HepG2 (cell line): ENCODE measurements around the gene KCTD1. TPM values are rescaled to one million over a fixed set of nuclear protein-coding genes. Genes with fewer than 3 reads are reported as not detected.

Experiments used
- ATAC-seq: fragments of 200-7000 bp; cut with Tn5 transposase; 3 replicates; pipeline ENCODE4 v1.9.1; 2020; ENCODE audit warnings: mild to moderate bottlenecking, moderate library complexity
- BruUV-seq: library from RNA; stranded (reverse); fragments of 400-500 nt; replicated peaks from 2 replicates; lab custom pipeline; 2021; lab: Mats Ljungman, UMichigan
- CTCF ChIA-PET: fragments of 300-600 bp; formaldehyde crosslinking; extraction: SDS; loops from one replicate; lab custom pipeline; 2021; ENCODE audit warnings: low total read pairs, inconsistent platforms, low intra/inter-chr PET ratio; lab: Yijun Ruan, JAX
- POLR2A ChIA-PET: fragments of 350-600 bp; sonication (Branson Sonifier 250); formaldehyde crosslinking; loops from one replicate; lab custom pipeline; 2020; ENCODE audit warnings: antibody characterized with exemption, inconsistent platforms; lab: Yijun Ruan, JAX
- DNase-seq: peaks from one replicate; pipeline ENCODE4 v3.0.0-alpha.2; 2015; ENCODE audit warnings: low spot score
- FAIRE-seq: peaks from 3 replicates; lab custom pipeline; 2011; peaks lifted over from hg19 to GRCh38; lab: Jason Lieb, UNC
- H2AFZ ChIP-seq: one replicate; pipeline ENCODE4 v1.6.1; 2011; ENCODE audit warnings: low read length, inconsistent platforms
- H3K27ac ChIP-seq: fragments of 300-600 bp; 3 replicates; pipeline ENCODE4 v1.8.0; 2011; ENCODE audit warnings: mixed run types, mild to moderate bottlenecking, mixed read lengths, low read length, inconsistent platforms; ENCODE audit not compliant: insufficient read depth; ENCODE audit errors: extremely low read length
- H3K27me3 ChIP-seq, 2 experiments: fragments of 200-600 bp in 1 of 2; 2 replicates in 1 of 2; 3 replicates in 1 of 2; pipeline versions ENCODE4 v1.6.0 to v1.8.0; 2011; ENCODE audit warnings: low read length in 2 of 2, mild to moderate bottlenecking in 2 of 2, moderate library complexity in 2 of 2, inconsistent platforms in 1 of 2; ENCODE audit not compliant: insufficient read depth in 2 of 2, control insufficient read depth in 1 of 2
- H3K36me3 ChIP-seq, 2 experiments: fragments of 200-600 bp in 1 of 2; replicated peaks in 1 of 2; 2 replicates in 1 of 2; 3 replicates in 1 of 2; pipeline versions ENCODE4 v1.5.1 to v1.8.0; 2011; ENCODE audit warnings: low read length in 2 of 2, inconsistent platforms in 1 of 2; ENCODE audit not compliant: insufficient read depth in 2 of 2, control insufficient read depth in 1 of 2
- H3K4me1 ChIP-seq: 2 replicates; pipeline ENCODE4 v1.5.1; 2012; ENCODE audit warnings: low read length, inconsistent platforms; ENCODE audit not compliant: insufficient read depth
- H3K4me2 ChIP-seq: 2 replicates; pipeline ENCODE4 v1.6.0; 2011; ENCODE audit warnings: low read depth, low read length, inconsistent platforms
- H3K4me3 ChIP-seq, 3 experiments: fragments of 200-600 bp in 1 of 3; sonication (generic), shearing (Covaris generic) in 1 of 3; replicated peaks in 1 of 3; 2 replicates each; pipeline ENCODE4 v1.5.1; 2011 to 2016; ENCODE audit warnings: low read length in 3 of 3, inconsistent platforms in 2 of 3, low read depth in 2 of 3, mild to moderate bottlenecking in 2 of 3, control low read depth in 1 of 3, mixed read lengths in 1 of 3; ENCODE audit not compliant: insufficient read depth in 1 of 3
- H3K79me2 ChIP-seq: one replicate; pipeline ENCODE4 v1.6.1; 2011; ENCODE audit warnings: low read length, inconsistent platforms; ENCODE audit not compliant: insufficient read depth
- H3K9ac ChIP-seq: 2 replicates; pipeline ENCODE4 v1.6.0; 2011; ENCODE audit warnings: mild to moderate bottlenecking, low read depth, low read length, inconsistent platforms; ENCODE audit not compliant: insufficient read depth
- H3K9me3 ChIP-seq: 2 replicates; pipeline ENCODE4 v1.5.1; 2012; ENCODE audit warnings: mild to moderate bottlenecking, low read length
- H4K20me1 ChIP-seq: 2 replicates; pipeline ENCODE4 v1.6.0; 2011; ENCODE audit warnings: inconsistent platforms, mild to moderate bottlenecking, low read length, moderate library complexity; ENCODE audit not compliant: insufficient read depth
- ASH2L ChIP-seq: fragments of 300-600, 200-600 bp; sonication (generic); IDR thresholded peaks from 2 replicates; pipeline ENCODE4 v1.7.0; 2017; ENCODE audit warnings: low read depth, mild to moderate bottlenecking, moderate library complexity, mixed read lengths, low read length; ENCODE audit not compliant: insufficient read length
- CTCF ChIP-seq: sonication (generic); formaldehyde crosslinking; IDR thresholded peaks from 2 replicates; pipeline ENCODE4 v1.5.0; 2020; ENCODE audit warnings: mild to moderate bottlenecking, missing genetic modification reagents, moderate library complexity
- HHEX ChIP-seq: IDR thresholded peaks from 2 replicates; pipeline ENCODE4 v1.6.1; 2016; ENCODE audit warnings: control low read depth
- MBD4 ChIP-seq: IDR thresholded peaks from 2 replicates; pipeline ENCODE4 v1.6.1; 2012; ENCODE audit warnings: low read length, inconsistent platforms, borderline replicate concordance
- STAG1 ChIP-seq: sonication (generic); formaldehyde crosslinking; IDR thresholded peaks from 2 replicates; pipeline ENCODE4 v1.4.0; 2020; ENCODE audit warnings: missing genetic modification reagents
- ZBTB33 ChIP-seq: sonication (generic); formaldehyde crosslinking; IDR thresholded peaks from 2 replicates; pipeline ENCODE4 v1.4.0; 2020; ENCODE audit warnings: missing genetic modification reagents
- ZNF225 ChIP-seq: sonication (generic); formaldehyde crosslinking; IDR thresholded peaks from 2 replicates; pipeline ENCODE4 v1.4.0; 2020; ENCODE audit warnings: mild to moderate bottlenecking, missing genetic modification reagents
- ZNF232 ChIP-seq: sonication (generic); formaldehyde crosslinking; IDR thresholded peaks from 2 replicates; pipeline ENCODE4 v1.4.0; 2020; ENCODE audit warnings: missing genetic modification reagents, borderline replicate concordance
- ZNF383 ChIP-seq: sonication (generic); formaldehyde crosslinking; IDR thresholded peaks from 2 replicates; pipeline ENCODE4 v1.4.0; 2020; ENCODE audit warnings: missing genetic modification reagents, mild to moderate bottlenecking, borderline replicate concordance
- ZNF558 ChIP-seq: sonication (generic); formaldehyde crosslinking; IDR thresholded peaks from 2 replicates; pipeline ENCODE4 v1.9.0; 2022; ENCODE audit warnings: mild to moderate bottlenecking, missing genetic modification reagents, borderline replicate concordance
- WGBS: methylation state at CpG from one replicate; pipeline ENCODE4 v1.1.6; 2017; ENCODE audit warnings: low lambda C conversion rate; 5-methylcytosine and 5-hydroxymethylcytosine counted together
- in situ Hi-C: cut with HindIII; loops from 2 replicates; pipeline ENCODE4 v1.10.0; 2017; ENCODE audit warnings: low pct_unique_long_range_greater_than_20kb; ENCODE audit not compliant: extremely low pct_ligation_motif_present
- intact Hi-C: fragments of 100-400 bp; cut with micrococcal nuclease; formaldehyde crosslinking; loops from one replicate; pipeline ENCODE4 v1.10.0; 2022; ENCODE audit not compliant: unreplicated experiment
- polyA plus RNA-seq, 8 experiments: library from polyadenylated mRNA; depleted of rRNA in 3 of 8; stranded (reverse) in 7 of 8; unstranded in 1 of 8; fragments of >200 nt; fragmentation: Illumina TruSeq in 4 of 8; extraction: Trizol in 4 of 8; gene quantifications; 2 replicates each; pipeline versions ENCODE4 v1.2.1 to v1.2.3, GENCODE V29; 2011 to 2016; ENCODE audit warnings: low read depth in 4 of 8, missing spikeins in 1 of 8, mixed read lengths in 1 of 8; ENCODE audit not compliant: insufficient read depth in 1 of 8
- total RNA-seq, 5 experiments: library from RNA; depleted of rRNA; stranded (reverse); fragments of >200 nt; fragmentation: Illumina TruSeq; extraction: Trizol; gene quantifications; 2 replicates each; pipeline ENCODE4 v1.2.3, GENCODE V29; 2016; ENCODE audit warnings: low read depth in 1 of 5

KCTD1 gene
- total and polyA plus RNA-seq, 2 of the 13 experiments (the other 11 are each of a cell fraction or from before 2014, with no cell fraction given) = 2.7 to 6.8 TPM

GRCh38 chr18:26457611-26458353 is 90.6 kb downstream of the KCTD1 start:
- FAIRE-seq = no peak
- no peak overlapping the region for H3K4me2 ChIP-seq
- H3K27ac ChIP-seq = no peak overlapping the region
- no peaks in the 10 kb centered on the region for H3K27me3 ChIP-seq
- 92% methylated on average over 16 of the region's 22 CpGs for WGBS
- DNase-seq = no peak
- no peaks in the 10 kb centered on the region for H3K4me1 ChIP-seq
- no TSS peak for BruUV-seq
- H2AFZ ChIP-seq = no peak overlapping the region
- in situ Hi-C loops = no loop called here
- H4K20me1 ChIP-seq = no peaks in the 10 kb centered on the region
- CTCF ChIA-PET = no interaction called here
- no peak for ATAC-seq
- no peaks in the 10 kb centered on the region for H3K79me2 ChIP-seq
- H3K36me3 ChIP-seq = peaks cover 3 to 10% of the 10 kb centered on the region in 2 experiments; a peak in 3 of 5 replicates
- no peaks in the 10 kb centered on the region for H3K9me3 ChIP-seq
- no peak overlapping the region for H3K4me3 ChIP-seq
- TF ChIP-seq ZNF225 (CRISPR knock-in tag) (no peak), ZNF558 (CRISPR knock-in tag) (no peak), ZNF383 (no peak), HHEX (no peak), ASH2L (no peak), ZNF232 (no peak), CTCF (CRISPR knock-in tag) (peak; percentile 39), ZBTB33 (CRISPR knock-in tag) (0 out of 2 replicates have a peak, but pooled peaks have one; percentile 11), STAG1 (CRISPR knock-in tag) (peak; percentile 26), MBD4 (no peak)
- POLR2A ChIA-PET = no interaction called here
- H3K9ac ChIP-seq = no peak overlapping the region
- intact Hi-C loops = no loop called here
